Liver (tissue), 3 donors: Measurements from ENCODE around the gene TAF11L4.

Experiments used
- ATF3 ChIP-seq: IDR thresholded peaks from 2 replicates; pipeline ENCODE4 v1.6.1; 2016; ENCODE audit warnings: antibody characterized with exemption
- CTCF ChIP-seq: fragments of 150-350 bp; IDR thresholded peaks from 2 replicates; pipeline ENCODE4 v1.5.1; 2017; ENCODE audit warnings: improper control_type of control experiment, low read depth, low read length; ENCODE audit not compliant: missing input control
- JUND ChIP-seq, 2 donors: IDR thresholded peaks; 2 replicates each; pipeline ENCODE4 v1.6.1; 2016; ENCODE audit warnings: antibody characterized with exemption in 2 of 2
- MAX ChIP-seq: IDR thresholded peaks from 2 replicates; pipeline ENCODE4 v1.6.1; 2016; ENCODE audit warnings: antibody characterized with exemption
- RAD21 ChIP-seq, 2 donors: IDR thresholded peaks; 2 replicates each; pipeline ENCODE4 v1.6.1; 2016; ENCODE audit warnings: antibody characterized with exemption in 2 of 2, mild to moderate bottlenecking in 2 of 2
- REST ChIP-seq: IDR thresholded peaks from 2 replicates; pipeline ENCODE4 v1.6.1; 2016; ENCODE audit warnings: antibody characterized with exemption, mild to moderate bottlenecking
- RXRA ChIP-seq, 2 donors: IDR thresholded peaks; 2 replicates each; pipeline ENCODE4 v1.6.1; 2017 to 2018; ENCODE audit warnings: antibody characterized with exemption in 2 of 2, mild to moderate bottlenecking in 1 of 2
- SP1 ChIP-seq: IDR thresholded peaks from 2 replicates; pipeline ENCODE4 v1.6.1; 2018; ENCODE audit warnings: antibody characterized with exemption, mild to moderate bottlenecking
- TAF1 ChIP-seq: conservative IDR thresholded peaks from 2 replicates; pipeline ENCODE4 v1.6.1; 2016; ENCODE audit warnings: antibody characterized with exemption, mild to moderate bottlenecking
- YY1 ChIP-seq: IDR thresholded peaks from 2 replicates; pipeline ENCODE4 v1.6.1; 2016; ENCODE audit warnings: antibody characterized with exemption, mild to moderate bottlenecking
- donor health status: healthy.
- donor health status: healthy.

- TF ChIP-seq CTCF (no peak), RAD21 (IDR thresholded peaks at IDR 0.05) (no peak), ATF3 (no peak), RXRA (IDR thresholded peaks at IDR 0.05) (no peak), REST (no peak), SP1 (no peak), TAF1 (no peak), MAX (no peak), YY1 (no peak), JUND (IDR thresholded peaks at IDR 0.05) (no peak)
Observed at GRCh38 chr5:17511775-17512325, 9.8 kb upstream of the TAF11L4 start.
